ENCODE results near the gene EPAS1. TPM values are rescaled to one million over a fixed set of nuclear protein-coding genes. Genes with fewer than 3 reads are reported as not detected.

The EPAS1 gene
- total and polyA plus RNA-seq, 2 of the 13 experiments (the other 11 are each of a cell fraction or from before 2014, with no cell fraction given), result 47.1 to 182 TPM

- TF ChIP-seq ZNF460 (CRISPR knock-in tag; IDR thresholded peaks at IDR 0.05; ENCODE audit: borderline replicate concordance) (no peak), ZNF329 (CRISPR knock-in tag; IDR thresholded peaks at IDR 0.05; ENCODE audit: low read depth) (0 out of 2 replicates have a peak, but pooled peaks have one; percentile 45), BRCA1 (CRISPR knock-in tag; IDR thresholded peaks at IDR 0.05) (0 out of 2 replicates have a peak, but pooled peaks have one; percentile 10), ZNF576 (CRISPR knock-in tag; IDR thresholded peaks at IDR 0.05) (0 out of 2 replicates have a peak, but pooled peaks have one; percentile 67), MYPOP (CRISPR knock-in tag; IDR thresholded peaks at IDR 0.05) (no peak), TEF (CRISPR knock-in tag; IDR thresholded peaks at IDR 0.05) (no peak), ZNF446 (CRISPR knock-in tag; IDR thresholded peaks at IDR 0.05) (no peak), CREM (IDR thresholded peaks at IDR 0.05) (no peak), CREM (CRISPR knock-in tag; IDR thresholded peaks at IDR 0.05) (no peak), ZNF275 (CRISPR knock-in tag; IDR thresholded peaks at IDR 0.05; ENCODE audit: borderline replicate concordance) (0 out of 2 replicates have a peak, but pooled peaks have one; percentile 38), ZBTB49 (CRISPR knock-in tag; IDR thresholded peaks at IDR 0.05; ENCODE audit: borderline replicate concordance) (no peak), HIVEP1 (CRISPR knock-in tag; IDR thresholded peaks at IDR 0.05) (peak; percentile 80), ZNF235 (CRISPR knock-in tag; IDR thresholded peaks at IDR 0.05; ENCODE audit: borderline replicate concordance) (peak; percentile 69; the same call in 1 of the 2 replicates), SMYD3 (CRISPR knock-in tag; IDR thresholded peaks at IDR 0.05) (no peak), BRF2 (CRISPR knock-in tag; IDR thresholded peaks at IDR 0.05) (no peak), BHLHE40 (IDR thresholded peaks at IDR 0.05; ENCODE audit: low read length) (no peak), ATF4 (CRISPR knock-in tag; IDR thresholded peaks at IDR 0.05) (0 out of 4 replicates have a peak, but pooled peaks of 1 of the 2 experiments have one; percentile 8), FOXM1 (CRISPR knock-in tag; IDR thresholded peaks at IDR 0.05) (no peak), ZNF616 (CRISPR knock-in tag; IDR thresholded peaks at IDR 0.05; ENCODE audit: low read depth) (no peak), ATF5 (CRISPR knock-in tag; IDR thresholded peaks at IDR 0.05; ENCODE audit: low read depth) (0 out of 2 replicates have a peak, but pooled peaks have one; percentile 33), ZNF121 (CRISPR knock-in tag; IDR thresholded peaks at IDR 0.05) (no peak)
Measured at GRCh38 chr2:46296216-46296839, 879 bp upstream of the EPAS1 start (continued).
